CD4-positive, alpha-beta T cell treated with Interleukin-17A for 1 hour (primary cell): ENCODE results near the gene RTEL1.
A peak's percentile ranks its signal among the peaks of the same experiment; 100 is the strongest.

Experiments used
- DNase-seq: peaks from one replicate; pipeline ENCODE4 v3.0.0-alpha.2; 2020

RTEL1 gene

GRCh38 chr20:63690003-63690897 is 32.1 kb downstream of the RTEL1 start:
- DNase-seq = no peak

- no peak for DNase-seq
These were observed 33.0 kb downstream of the RTEL1 start for GRCh38 chr20:63690898-63691710.

DNA sequence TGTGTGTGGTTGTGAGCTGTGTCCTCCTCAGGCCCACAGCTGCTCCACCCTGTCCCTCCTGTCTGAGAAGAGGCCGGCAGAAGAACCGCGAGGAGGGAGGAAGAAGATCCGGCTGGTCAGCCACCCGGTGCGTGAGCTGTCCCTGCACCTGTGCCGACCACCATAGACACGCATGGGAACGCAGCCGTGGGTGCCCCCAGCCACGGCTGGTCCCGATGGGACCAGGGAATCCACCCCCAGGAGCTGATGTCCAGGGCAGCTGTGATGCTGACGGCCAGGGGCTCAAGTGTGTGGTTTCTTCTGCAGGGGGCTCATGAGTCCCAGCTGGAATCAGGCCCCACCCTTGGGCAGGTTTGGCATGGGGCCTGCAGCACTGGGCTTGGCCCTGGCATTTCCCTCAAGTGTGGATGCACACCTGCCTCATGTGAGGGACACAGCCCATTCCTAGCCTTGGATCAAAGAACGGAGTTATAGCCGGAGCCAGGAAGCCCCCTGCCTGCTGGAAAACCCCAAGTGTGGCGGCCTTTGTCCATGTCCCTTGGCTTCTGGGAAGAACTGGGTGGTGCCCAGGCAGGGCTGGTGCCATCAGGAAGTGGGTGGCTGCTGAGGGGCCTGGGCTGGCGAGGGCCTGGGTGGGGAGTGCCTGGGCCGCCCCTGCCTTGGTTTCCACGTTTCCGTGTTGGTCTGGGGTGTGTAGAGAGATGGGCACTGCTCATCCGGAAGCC is 33.8 kb downstream of the RTEL1 start:
- no peak for DNase-seq

GRCh38 chr20:63692436-63693082 is 34.4 kb downstream of the RTEL1 start:
- DNase-seq = no peak

GRCh38 chr20:63693083-63693732 is 35.1 kb downstream of the RTEL1 start:
- DNase-seq = no peak

DNA sequence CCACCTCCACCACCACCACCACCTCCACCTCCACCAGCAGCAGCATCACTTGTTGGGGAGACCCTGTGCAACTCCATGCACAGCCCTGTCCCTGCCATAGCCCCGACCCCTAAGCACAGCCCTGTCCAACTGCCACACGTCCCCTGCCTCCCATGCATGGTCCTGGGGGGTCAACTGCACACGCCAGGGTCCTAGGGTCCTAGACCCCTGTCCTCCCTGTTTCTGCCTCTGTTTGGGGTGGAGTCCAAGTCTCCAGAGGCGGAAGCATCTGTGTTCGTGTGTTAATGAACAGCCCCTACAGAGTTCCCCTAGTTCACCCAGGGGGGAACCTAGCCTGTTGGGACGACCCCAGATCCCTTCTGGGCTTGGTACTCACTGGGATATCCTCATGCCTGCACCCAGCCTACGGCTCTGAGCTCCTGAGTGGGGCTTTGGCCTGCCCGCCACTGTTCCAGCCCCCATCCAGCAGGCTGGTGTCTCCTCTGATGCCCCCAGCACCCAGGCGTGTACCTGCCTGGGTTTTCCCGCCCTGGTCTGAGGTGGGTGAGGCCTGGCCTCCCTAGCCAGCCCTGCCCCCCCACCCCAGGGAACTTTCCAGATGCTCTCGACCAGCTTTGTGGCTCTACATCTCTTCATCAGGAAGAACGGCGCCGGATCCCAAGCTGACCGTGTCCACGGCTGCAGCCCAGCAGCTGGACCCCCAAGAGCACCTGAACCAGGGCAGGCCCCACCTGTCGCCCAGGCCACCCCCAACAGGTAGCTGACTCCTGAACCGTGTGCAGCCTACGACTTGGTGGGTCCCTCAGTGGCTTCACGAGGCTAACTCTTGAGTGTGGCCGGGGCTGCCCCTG is 35.8 kb downstream of the RTEL1 start:
- DNase-seq = no peak

GRCh38 chr20:63694584-63695423 is 36.7 kb downstream of the RTEL1 start:
- no peak for DNase-seq

- no peak for DNase-seq
These were observed 37.6 kb downstream of the RTEL1 start for GRCh38 chr20:63695424-63696305.

DNA sequence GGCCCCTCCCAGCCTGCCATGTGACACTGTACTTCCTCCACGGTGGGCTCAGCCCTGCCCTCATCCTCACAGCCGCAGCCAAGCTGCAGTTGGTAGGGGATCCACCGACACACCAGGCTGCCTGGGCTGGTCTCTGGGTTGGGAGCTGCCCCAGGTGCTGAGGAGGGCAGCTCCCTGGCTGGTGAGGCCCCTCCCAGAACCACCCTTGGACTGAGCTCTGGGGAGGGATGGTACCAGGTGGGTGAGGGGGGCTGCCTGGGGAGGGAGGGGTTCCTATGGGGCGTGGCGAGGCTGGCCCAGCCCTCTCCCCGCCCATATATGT is 38.2 kb downstream of the RTEL1 start:
- peak; percentile 44 for DNase-seq

- no peak for DNase-seq
These were observed 38.7 kb downstream of the RTEL1 start, which contains the start of gene TNFRSF6B for GRCh38 chr20:63696628-63697356. TNFRSF6B (plus strand) TSS chr20:63696652; CDS start chr20:63696768, 116 bp downstream.

DNA sequence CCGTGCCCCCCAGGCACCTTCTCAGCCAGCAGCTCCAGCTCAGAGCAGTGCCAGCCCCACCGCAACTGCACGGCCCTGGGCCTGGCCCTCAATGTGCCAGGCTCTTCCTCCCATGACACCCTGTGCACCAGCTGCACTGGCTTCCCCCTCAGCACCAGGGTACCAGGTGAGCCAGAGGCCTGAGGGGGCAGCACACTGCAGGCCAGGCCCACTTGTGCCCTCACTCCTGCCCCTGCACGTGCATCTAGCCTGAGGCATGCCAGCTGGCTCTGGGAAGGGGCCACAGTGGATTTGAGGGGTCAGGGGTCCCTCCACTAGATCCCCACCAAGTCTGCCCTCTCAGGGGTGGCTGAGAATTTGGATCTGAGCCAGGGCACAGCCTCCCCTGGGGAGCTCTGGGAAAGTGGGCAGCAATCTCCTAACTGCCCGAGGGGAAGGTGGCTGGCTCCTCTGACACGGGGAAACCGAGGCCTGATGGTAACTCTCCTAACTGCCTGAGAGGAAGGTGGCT is 39.3 kb downstream of the RTEL1 start:
- no peak for DNase-seq

- no peak for DNase-seq
These were observed 39.9 kb downstream of the RTEL1 start for GRCh38 chr20:63697868-63698545.

GRCh38 chr20:63698739-63699465 is 40.8 kb downstream of the RTEL1 start:
- no peak for DNase-seq

DNA sequence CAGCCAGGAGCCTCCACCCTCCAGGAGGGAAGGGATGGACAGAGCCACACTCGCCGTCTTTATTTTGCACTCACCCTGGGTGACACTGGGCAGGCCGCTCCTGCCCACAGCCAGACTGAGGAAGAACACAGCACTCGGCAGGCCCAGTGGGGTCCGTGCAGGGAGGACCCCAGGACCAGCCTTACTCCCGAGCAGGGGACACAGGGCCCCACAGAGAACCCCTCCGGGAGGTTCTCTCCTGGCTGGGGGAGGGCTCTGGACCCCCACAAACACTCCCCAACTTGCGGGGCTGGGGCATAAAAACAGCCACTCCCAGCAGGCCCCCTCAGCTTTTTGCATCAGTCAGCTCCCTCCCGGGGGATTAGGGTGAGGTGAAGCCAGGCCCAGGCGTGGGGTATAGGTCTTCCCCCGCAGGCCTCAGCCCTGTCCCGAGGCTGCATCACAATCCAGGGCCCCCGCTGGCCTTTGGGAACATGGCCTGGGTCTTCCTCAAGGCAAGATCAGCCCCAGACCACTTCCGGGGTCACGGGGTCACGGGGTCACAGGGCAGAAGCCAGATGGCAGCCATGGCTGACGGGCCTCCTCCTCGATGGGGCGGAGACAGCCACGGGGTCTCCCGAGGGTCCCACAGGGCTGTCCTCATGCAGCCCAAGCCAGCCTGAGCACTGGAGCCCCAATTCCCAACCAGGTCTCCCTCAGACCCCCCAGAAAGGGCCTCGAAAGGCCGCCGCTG is 41.5 kb downstream of the RTEL1 start:
- no peak for DNase-seq

GRCh38 chr20:63700199-63701050 is 42.3 kb downstream of the RTEL1 start:
- no peak for DNase-seq

GRCh38 chr20:63701051-63701328 is 42.9 kb downstream of the RTEL1 start:
- DNase-seq = no peak
